ENCODE data around the gene GAD1. TPM values are rescaled to one million over a fixed set of nuclear protein-coding genes. Genes with fewer than 3 reads are reported as not detected.
A peak's percentile ranks its signal among the peaks of the same experiment; 100 is the strongest.

The GAD1 gene
- total RNA-seq = not detected

DNA sequence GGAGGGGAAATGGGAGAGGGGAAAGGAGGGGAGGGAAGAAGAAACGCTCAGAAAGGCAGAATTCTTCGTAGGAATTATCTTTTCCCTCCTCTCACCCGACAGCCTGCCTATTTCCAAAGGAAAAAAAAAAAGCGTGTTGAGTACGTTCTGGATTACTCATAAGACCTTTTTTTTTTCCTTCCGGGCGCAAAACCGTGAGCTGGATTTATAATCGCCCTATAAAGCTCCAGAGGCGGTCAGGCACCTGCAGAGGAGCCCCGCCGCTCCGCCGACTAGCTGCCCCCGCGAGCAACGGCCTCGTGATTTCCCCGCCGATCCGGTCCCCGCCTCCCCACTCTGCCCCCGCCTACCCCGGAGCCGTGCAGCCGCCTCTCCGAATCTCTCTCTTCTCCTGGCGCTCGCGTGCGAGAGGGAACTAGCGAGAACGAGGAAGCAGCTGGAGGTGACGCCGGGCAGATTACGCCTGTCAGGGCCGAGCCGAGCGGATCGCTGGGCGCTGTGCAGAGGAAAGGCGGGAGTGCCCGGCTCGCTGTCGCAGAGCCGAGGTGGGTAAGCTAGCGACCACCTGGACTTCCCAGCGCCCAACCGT is at the start of gene GAD1:
GAD1 (plus strand) TSS at position 384 of the 589 bp plus-strand sequence. CDS start 1,705 bp downstream, outside the sequence.
- DNase-seq (ENCODE audit: low spot score) = peak; percentile 74

DNA sequence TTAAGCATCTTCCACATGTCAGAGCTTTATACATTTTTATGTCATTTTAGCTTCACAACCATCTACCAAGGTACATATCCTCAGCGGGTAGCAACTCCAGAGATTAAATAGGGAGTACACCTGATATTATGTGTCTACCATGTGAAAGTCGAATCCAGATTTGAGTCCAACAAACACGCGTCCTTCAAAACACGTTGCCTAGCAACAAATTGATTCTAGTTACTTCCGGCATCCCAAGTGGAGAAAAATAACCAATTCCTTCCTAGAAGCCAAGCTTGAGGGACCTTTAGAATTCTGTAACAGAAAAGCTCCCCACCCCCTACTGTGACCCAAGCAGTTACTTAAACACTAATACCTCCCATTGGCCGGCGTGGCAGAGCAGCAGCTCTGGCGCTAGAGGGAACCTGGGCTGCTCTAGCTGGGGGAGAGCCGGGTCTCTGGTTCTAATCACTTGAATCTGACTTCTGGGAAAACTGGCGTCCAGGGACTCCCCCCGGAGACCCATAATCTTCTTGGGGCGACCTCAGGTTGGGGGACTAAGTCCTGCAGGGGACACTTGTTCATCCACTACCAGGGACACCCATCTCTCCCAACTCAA is 46.6 kb upstream of the GAD1 start, which contains the start of gene ERICH2:
ERICH2 (plus strand) TSS at position 371 of the 598 bp plus-strand sequence. CDS start 304 bp downstream, outside the sequence.
- peak; percentile 41 for DNase-seq (ENCODE audit: low spot score)

- peak; percentile 81 for DNase-seq (ENCODE audit: low spot score)
Observed at GRCh38 chr2:170770606-170771420, 45.9 kb upstream of the GAD1 start.

GRCh38 chr2:170771421-170771937 is 45.2 kb upstream of the GAD1 start:
- no peak for DNase-seq (ENCODE audit: low spot score)

DNA sequence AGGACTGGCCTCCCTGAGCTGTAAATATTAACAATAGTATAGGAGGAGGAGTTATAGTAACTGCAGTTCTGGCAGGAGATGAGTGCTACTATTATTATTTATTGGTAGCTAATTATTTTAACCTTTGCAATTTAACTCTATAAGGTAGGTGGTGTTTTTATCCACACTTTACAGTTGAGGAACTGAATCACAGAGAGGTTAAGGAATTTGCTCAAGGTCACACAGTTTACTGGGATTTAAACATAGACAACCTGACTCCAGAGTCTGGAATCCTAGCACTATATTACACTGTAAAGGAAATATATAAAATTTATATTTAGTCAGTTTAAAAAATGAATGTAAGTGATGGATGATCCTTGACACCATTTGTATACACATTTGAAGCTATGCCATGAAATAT is 44.4 kb upstream of the GAD1 start:
- no peak for DNase-seq (ENCODE audit: low spot score)

DNA sequence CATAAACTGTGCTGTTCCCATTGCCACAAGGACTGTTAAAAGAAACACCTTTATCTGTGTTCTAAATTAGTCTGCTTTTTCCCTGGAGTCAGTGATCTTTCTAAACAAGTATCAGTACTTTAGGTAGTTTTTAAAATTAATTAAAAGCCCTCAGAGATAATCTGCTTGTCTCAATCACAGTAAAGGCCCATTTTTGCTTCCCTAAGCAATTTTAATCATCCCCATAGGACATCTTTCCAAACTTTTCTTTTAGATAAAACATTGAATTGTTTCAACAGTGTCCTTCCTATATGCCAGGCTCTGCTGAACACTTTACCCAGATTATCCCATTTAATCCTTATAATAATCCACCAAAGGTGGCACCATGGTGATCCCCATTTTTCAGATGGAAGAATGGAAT is 42.6 kb upstream of the GAD1 start:
- DNase-seq (ENCODE audit: low spot score) = no peak

GRCh38 chr2:170778900-170779299 is 37.8 kb upstream of the GAD1 start:
- no peak for DNase-seq (ENCODE audit: low spot score)

GRCh38 chr2:170779304-170779703 is 37.4 kb upstream of the GAD1 start:
- DNase-seq (ENCODE audit: low spot score) = no peak

GRCh38 chr2:170782673-170783072 is 34.0 kb upstream of the GAD1 start:
- no peak for DNase-seq (ENCODE audit: low spot score)

- DNase-seq (ENCODE audit: low spot score) = no peak
Observed at GRCh38 chr2:170783549-170783948, 33.1 kb upstream of the GAD1 start.

- no peak for DNase-seq (ENCODE audit: low spot score)
Observed at GRCh38 chr2:170798996-170799395, 17.7 kb upstream of the GAD1 start.

DNA sequence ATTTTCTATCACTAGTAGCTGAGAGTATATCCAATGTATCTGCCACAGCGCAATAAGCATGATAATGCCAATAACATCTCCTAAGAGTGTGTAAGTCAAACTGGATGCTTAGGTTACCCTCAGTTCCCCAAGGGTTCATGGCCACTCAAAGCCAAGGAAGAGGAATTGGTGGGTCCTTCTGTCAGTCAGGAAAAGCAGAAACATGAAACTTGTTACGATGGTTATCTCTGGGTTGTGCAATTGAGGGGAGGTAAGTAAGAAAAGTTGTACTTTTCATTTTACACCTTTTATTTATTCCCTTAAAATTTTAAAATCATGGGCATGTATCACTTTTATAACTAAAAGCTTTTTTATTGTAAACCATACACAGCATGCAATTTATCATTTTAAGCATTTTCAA is 10.1 kb upstream of the GAD1 start:
- no peak for DNase-seq (ENCODE audit: low spot score)

DNA sequence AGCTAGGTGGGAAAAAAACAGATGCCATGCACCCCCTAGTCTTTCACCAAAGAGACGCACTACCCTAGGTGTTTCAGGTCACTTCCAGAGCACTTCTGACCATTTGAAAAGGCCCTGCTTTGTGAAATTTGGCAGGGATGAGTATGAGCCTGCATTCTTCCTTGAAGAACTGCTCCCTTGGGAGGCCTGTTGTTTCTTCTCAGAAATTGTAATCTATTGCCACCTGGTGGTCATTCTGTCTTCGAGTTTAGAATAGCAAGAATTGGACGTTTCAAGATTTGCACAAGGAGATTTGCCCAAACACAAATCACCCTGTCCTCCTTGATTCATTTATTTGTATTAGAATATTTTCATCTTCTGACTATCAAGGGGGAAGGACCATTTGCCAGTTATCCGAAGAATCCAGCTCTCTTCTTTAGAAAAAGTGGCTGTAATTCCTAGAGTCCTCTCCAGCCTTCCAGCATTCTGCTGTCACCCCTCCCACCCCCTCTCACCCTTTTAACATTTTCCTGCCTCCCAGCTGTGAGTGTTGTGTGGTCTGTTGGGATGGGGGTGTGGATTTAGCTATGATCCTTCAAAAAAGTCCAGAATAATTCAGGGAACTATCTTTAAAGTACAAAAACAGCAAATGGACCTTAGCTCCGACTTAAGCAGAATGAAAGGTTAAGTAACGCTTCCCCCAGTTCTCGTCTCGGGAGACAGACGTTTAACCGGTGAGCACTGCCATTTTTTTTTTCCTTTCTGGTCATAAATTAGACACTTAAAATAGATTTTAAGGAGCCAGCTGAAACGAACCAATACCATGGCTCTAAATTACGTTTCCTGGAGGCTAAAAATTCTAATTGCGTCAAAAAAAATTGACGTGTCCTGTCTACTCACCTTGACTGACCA is 3.7 kb upstream of the GAD1 start:
- DNase-seq (ENCODE audit: low spot score) = peak; percentile 65

GRCh38 chr2:170813611-170814532 is 2.8 kb upstream of the GAD1 start:
- DNase-seq (ENCODE audit: low spot score) = peak; percentile 46

DNA sequence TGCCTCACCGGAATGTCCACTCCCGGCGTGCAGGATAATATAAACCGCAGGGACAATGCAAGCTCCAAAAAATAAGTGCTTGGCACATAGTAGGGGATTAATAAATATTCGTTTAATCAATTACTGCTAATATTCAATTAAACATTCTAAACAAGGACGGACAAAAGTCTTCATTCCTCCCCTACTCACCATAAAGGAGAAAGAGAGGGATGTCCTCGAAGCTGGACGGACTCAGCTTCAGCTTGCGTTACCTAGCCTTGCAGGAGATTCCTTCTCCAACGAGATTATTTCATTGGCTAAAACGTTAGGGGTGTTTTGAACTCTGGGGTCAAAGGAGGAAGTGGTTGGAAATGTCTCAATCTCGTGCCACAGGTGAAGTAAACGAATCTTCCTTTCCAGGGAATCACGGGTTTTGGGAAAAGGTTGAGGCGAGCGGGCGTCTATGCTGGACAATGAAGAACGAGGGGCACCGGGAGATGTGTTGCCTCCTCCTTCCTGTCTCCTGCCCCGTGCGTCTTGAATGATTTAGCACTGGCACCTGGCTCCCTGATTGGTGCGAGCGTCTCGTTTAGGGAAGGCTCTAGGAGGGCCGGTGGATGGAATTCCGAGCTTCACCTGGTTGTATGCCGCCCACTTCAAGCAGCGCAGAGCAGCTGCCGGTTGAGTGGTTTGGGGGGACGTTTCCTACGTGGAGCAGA is 2.0 kb upstream of the GAD1 start:
- DNase-seq (ENCODE audit: low spot score) = no peak

DNA sequence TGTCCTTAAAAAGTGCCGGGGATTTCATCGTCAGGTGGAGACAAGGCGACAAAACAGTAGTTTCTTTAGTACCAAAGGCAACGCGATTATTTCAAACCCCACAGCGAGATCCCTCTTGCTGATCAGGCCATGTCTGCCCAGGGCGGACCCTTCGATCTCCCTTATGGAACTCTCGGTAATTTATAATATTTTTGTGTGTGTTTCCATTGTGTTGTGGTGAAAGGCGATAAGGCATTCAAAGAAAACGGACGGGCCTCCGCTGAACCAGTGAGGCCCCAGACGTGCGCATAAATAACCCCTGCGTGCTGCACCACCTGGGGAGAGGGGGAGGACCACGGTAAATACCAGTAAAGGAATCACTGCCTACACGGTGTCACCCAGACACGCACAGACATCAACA is 1.4 kb upstream of the GAD1 start:
- DNase-seq (ENCODE audit: low spot score) = no peak

GRCh38 chr2:170815746-170816503 is 762 bp upstream of the GAD1 start:
- peak; percentile 55 for DNase-seq (ENCODE audit: low spot score)

GRCh38 chr2:170817093-170818035 is 677 bp downstream of the GAD1 start:
- DNase-seq (ENCODE audit: low spot score) = no peak

All from mucosa of gallbladder (tissue), 1 donor.